Measurements from ENCODE around the gene SNTG2. TPM values are rescaled to one million over a fixed set of nuclear protein-coding genes. Genes with fewer than 3 reads are reported as not detected.

Gene SNTG2
- total RNA-seq, 1 donor from 2014 or later = 1.9 TPM

DNA sequence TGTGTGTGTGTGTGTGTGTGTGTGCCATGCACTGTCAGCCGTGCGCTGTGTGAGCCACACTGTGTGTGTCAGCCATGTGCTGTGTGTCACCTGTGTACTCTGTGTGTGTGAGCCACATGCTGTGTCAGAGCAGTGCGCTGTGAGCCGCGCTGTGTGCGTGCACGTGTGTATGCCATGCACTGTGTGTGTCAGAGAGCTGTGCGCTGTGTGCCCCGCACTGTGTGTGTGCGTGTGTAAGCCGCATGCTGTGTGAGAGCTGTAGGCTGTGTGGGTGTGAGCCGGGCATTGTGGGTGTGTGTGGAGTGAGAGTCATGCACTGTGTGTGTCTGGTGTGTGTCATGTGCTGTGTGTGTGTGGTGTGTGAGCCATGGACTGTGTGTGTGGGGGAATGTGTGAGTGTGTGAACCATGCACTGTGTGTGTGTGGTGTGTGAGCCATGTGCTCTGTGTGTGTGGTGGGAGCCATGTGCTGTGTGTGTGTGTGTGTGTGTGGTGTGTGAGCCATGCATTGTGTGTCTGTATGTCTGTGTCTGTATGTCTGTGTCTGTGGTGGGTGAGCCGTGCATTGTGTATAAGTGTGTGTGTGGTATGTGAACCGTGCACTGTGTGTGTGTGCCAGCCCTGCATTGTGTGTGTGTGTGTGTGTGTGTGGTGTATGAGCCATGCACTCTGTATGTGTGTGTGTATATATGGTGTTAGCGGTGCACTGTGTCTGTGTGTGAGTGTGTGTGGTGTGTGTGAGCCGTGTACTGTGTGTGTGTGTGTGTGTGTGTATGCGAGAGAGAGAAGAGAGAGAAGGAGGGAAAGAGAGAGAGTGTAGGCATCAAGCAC lies 356.3 kb downstream of the SNTG2 start:
- H3K79me2 ChIP-seq (ENCODE audit: insufficient read depth, low read length) = no peaks in the 10 kb centered on the region
- no peak overlapping the region for H3K4me2 ChIP-seq (ENCODE audit: low read length)
- no peaks in the 10 kb centered on the region for H4K20me1 ChIP-seq (ENCODE audit: insufficient read depth, low read length)
- DNase-seq (ENCODE audit: low read depth) = no peak
- H3K9ac ChIP-seq (ENCODE audit: low read length) = no peak overlapping the region
- H3K27ac ChIP-seq (ENCODE audit: low read depth, low read length) = no peak overlapping the region
- no peak overlapping the region for H3K27ac Mint-ChIP-seq (ENCODE audit: unreplicated experiment)
- no peaks in the 10 kb centered on the region for H3K9me3 Mint-ChIP-seq (ENCODE audit: unreplicated experiment)
- peaks cover 6% of the 10 kb centered on the region for H3K27me3 Mint-ChIP-seq (ENCODE audit: low read depth, unreplicated experiment)
- FAIRE-seq = no peak
- H3K4me3 Mint-ChIP-seq (ENCODE audit: unreplicated experiment) = no peak overlapping the region
- H3K9me3 ChIP-seq (ENCODE audit: insufficient read depth, low read depth, low read length) = no peaks in the 10 kb centered on the region
- H3K27me3 ChIP-seq (ENCODE audit: insufficient read depth, low read length) = no peaks in the 10 kb centered on the region
- H3K36me3 ChIP-seq (ENCODE audit: insufficient read depth, low read length) = no peaks in the 10 kb centered on the region
- H3K4me3 ChIP-seq (ENCODE audit: insufficient read depth, low read depth, low read length) = no peak overlapping the region
- H3K4me1 Mint-ChIP-seq (ENCODE audit: low read depth, unreplicated experiment) = no peaks in the 10 kb centered on the region
- no peak for TF ChIP-seq EZH2 (IDR thresholded peaks at IDR 0.05; ENCODE audit: insufficient read depth, low read length)
- TF ChIP-seq, protein P1, sequence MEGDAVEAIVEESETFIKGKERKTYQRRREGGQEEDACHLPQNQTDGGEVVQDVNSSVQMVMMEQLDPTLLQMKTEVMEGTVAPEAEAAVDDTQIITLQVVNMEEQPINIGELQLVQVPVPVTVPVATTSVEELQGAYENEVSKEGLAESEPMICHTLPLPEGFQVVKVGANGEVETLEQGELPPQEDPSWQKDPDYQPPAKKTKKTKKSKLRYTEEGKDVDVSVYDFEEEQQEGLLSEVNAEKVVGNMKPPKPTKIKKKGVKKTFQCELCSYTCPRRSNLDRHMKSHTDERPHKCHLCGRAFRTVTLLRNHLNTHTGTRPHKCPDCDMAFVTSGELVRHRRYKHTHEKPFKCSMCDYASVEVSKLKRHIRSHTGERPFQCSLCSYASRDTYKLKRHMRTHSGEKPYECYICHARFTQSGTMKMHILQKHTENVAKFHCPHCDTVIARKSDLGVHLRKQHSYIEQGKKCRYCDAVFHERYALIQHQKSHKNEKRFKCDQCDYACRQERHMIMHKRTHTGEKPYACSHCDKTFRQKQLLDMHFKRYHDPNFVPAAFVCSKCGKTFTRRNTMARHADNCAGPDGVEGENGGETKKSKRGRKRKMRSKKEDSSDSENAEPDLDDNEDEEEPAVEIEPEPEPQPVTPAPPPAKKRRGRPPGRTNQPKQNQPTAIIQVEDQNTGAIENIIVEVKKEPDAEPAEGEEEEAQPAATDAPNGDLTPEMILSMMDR (IDR thresholded peaks at IDR 0.05; ENCODE audit: insufficient read depth, low read depth, low read length) = no peak
- H2AFZ ChIP-seq (ENCODE audit: low read depth, low read length) = no peak overlapping the region
- no peaks in the 10 kb centered on the region for H3K4me1 ChIP-seq (ENCODE audit: insufficient read depth, low read length)
- no peaks in the 10 kb centered on the region for H3K36me3 Mint-ChIP-seq (ENCODE audit: low read depth, unreplicated experiment)

DNA sequence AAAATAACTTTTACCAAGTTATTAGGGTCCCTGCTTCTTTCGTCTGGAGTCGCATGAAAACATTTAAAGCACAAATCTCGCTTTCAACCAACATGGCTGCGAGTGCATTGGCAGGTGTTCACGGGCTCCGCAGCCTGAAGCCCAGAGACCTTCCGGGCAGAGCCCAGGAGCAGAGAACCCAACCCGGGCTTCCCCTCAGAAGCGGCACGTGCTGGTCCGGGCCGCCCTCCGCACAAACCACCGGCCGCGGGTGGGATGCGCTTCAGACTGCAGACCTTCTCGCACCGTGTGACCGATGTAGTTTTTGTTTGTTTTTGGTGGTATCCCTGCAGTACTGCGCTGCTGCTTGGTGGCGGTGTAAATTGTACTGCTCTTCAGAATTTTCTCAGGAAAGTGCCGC lies 357.0 kb downstream of the SNTG2 start:
- Histone ChIP-seq H3K4me2 (ENCODE audit: low read length) (no peak overlapping the region), H3K9me3 (ENCODE audit: insufficient read depth, low read depth, low read length) (no peaks in the 10 kb centered on the region), H3K36me3 (ENCODE audit: insufficient read depth, low read length) (no peaks in the 10 kb centered on the region), H3K27me3 (ENCODE audit: insufficient read depth, low read length) (no peaks in the 10 kb centered on the region), H3K4me3 (ENCODE audit: insufficient read depth, low read depth, low read length) (no peak overlapping the region), H4K20me1 (ENCODE audit: insufficient read depth, low read length) (no peaks in the 10 kb centered on the region), H3K4me1 (ENCODE audit: insufficient read depth, low read length) (no peaks in the 10 kb centered on the region), H3K27ac (ENCODE audit: low read depth, low read length) (no peak overlapping the region), H2AFZ (ENCODE audit: low read depth, low read length) (no peak overlapping the region), H3K79me2 (ENCODE audit: insufficient read depth, low read length) (no peaks in the 10 kb centered on the region), H3K9ac (ENCODE audit: low read length) (no peak overlapping the region)
- Mint-ChIP-seq H3K27me3 (ENCODE audit: low read depth, unreplicated experiment) (peaks cover 6% of the 10 kb centered on the region), H3K4me1 (ENCODE audit: low read depth, unreplicated experiment) (no peaks in the 10 kb centered on the region), H3K27ac (ENCODE audit: unreplicated experiment) (peak overlapping the region; percentile 14), H3K9me3 (ENCODE audit: unreplicated experiment) (no peaks in the 10 kb centered on the region), H3K4me3 (ENCODE audit: unreplicated experiment) (no peak overlapping the region), H3K36me3 (ENCODE audit: low read depth, unreplicated experiment) (no peaks in the 10 kb centered on the region)
- TF ChIP-seq EZH2 (IDR thresholded peaks at IDR 0.05; ENCODE audit: insufficient read depth, low read length) = no peak
- TF ChIP-seq, protein P1 (IDR thresholded peaks at IDR 0.05; ENCODE audit: insufficient read depth, low read depth, low read length) = no peak
- no peak for FAIRE-seq
- no peak for DNase-seq (ENCODE audit: low read depth)

DNA sequence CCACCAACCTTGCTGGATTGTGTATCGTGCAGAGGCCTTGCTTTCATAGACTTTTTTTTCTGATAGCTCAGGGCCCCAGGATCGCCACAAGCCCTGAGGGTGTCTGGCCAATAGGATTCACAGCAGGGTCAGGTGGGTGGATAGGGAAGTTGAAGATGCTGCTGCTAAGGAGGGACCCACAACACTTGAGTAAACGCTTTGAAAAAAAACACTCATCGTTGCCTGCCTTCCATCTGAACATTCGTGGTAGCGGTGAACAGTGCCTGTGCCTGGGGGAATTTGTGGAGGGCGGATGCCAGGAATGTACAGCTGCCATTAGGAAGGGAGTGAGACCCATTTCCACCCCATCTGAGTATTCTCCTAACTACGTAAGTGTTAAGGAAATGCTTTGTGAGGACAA lies 358.0 kb downstream of the SNTG2 start:
- peaks cover 10% of the 10 kb centered on the region for H3K27me3 Mint-ChIP-seq (ENCODE audit: low read depth, unreplicated experiment)
- no peaks in the 10 kb centered on the region for H3K36me3 ChIP-seq (ENCODE audit: insufficient read depth, low read length)
- no peaks in the 10 kb centered on the region for H3K9me3 ChIP-seq (ENCODE audit: insufficient read depth, low read depth, low read length)
- DNase-seq (ENCODE audit: low read depth) = no peak
- H3K4me2 ChIP-seq (ENCODE audit: low read length) = no peak overlapping the region
- no peak for FAIRE-seq
- no peaks in the 10 kb centered on the region for H3K27me3 ChIP-seq (ENCODE audit: insufficient read depth, low read length)
- H3K79me2 ChIP-seq (ENCODE audit: insufficient read depth, low read length) = no peaks in the 10 kb centered on the region
- H2AFZ ChIP-seq (ENCODE audit: low read depth, low read length) = no peak overlapping the region
- no peak overlapping the region for H3K27ac Mint-ChIP-seq (ENCODE audit: unreplicated experiment)
- no peaks in the 10 kb centered on the region for H3K9me3 Mint-ChIP-seq (ENCODE audit: unreplicated experiment)
- no peak overlapping the region for H3K9ac ChIP-seq (ENCODE audit: low read length)
- TF ChIP-seq, protein P1 (IDR thresholded peaks at IDR 0.05; ENCODE audit: insufficient read depth, low read depth, low read length) = no peak
- no peak for TF ChIP-seq EZH2 (IDR thresholded peaks at IDR 0.05; ENCODE audit: insufficient read depth, low read length)
- H4K20me1 ChIP-seq (ENCODE audit: insufficient read depth, low read length) = no peaks in the 10 kb centered on the region
- no peaks in the 10 kb centered on the region for H3K36me3 Mint-ChIP-seq (ENCODE audit: low read depth, unreplicated experiment)
- H3K4me1 Mint-ChIP-seq (ENCODE audit: low read depth, unreplicated experiment) = no peaks in the 10 kb centered on the region
- no peak overlapping the region for H3K4me3 Mint-ChIP-seq (ENCODE audit: unreplicated experiment)
- no peak overlapping the region for H3K27ac ChIP-seq (ENCODE audit: low read depth, low read length)
- no peaks in the 10 kb centered on the region for H3K4me1 ChIP-seq (ENCODE audit: insufficient read depth, low read length)
- H3K4me3 ChIP-seq (ENCODE audit: insufficient read depth, low read depth, low read length) = no peak overlapping the region
